WERI-Rb-1 (cell line): ENCODE results near the gene LRCH1.

Experiments
- DNase-seq: peaks from one replicate; pipeline ENCODE4 v3.0.0-alpha.2; 2020
- H3K27ac ChIP-seq: fragments of 250-450 bp; sonication (Bioruptor Pico); 2 replicates; pipeline ENCODE4 v1.5.1; 2020; ENCODE audit warnings: mild to moderate bottlenecking, moderate library complexity
- H3K27me3 ChIP-seq: fragments of 250-450 bp; sonication (Bioruptor Pico); 2 replicates; pipeline ENCODE4 v1.5.1; 2021; ENCODE audit warnings: mild to moderate bottlenecking, low read depth, moderate library complexity; ENCODE audit not compliant: insufficient read depth, severe bottlenecking
- H3K36me3 ChIP-seq: fragments of 250-450 bp; sonication (Bioruptor Pico); 2 replicates; pipeline ENCODE4 v1.5.1; 2020; ENCODE audit warnings: mild to moderate bottlenecking, moderate library complexity
- H3K4me3 ChIP-seq: 2 replicates; pipeline ENCODE4 v1.5.1; 2011; ENCODE audit warnings: low read depth, mild to moderate bottlenecking, control low read depth, low read length
- H3K9me3 ChIP-seq: fragments of 250-450 bp; sonication (Bioruptor Pico); 2 replicates; pipeline ENCODE4 v1.5.1; 2021; ENCODE audit warnings: mild to moderate bottlenecking, moderate library complexity; ENCODE audit not compliant: severe bottlenecking
- CTCF ChIP-seq: IDR thresholded peaks from 2 replicates; pipeline ENCODE4 v1.5.1; 2011; ENCODE audit warnings: low read depth, mild to moderate bottlenecking, control low read depth, inconsistent platforms, low read length

LRCH1 gene

GRCh38 chr13:46782691-46783090, 229.7 kb downstream of the LRCH1 start:
- no peak for TF ChIP-seq CTCF
- H3K36me3 ChIP-seq: peaks cover 4% of the 10 kb centered on the region

GRCh38 chr13:46783504-46783903, 230.5 kb downstream of the LRCH1 start:
- DNase-seq: no peak
- TF ChIP-seq CTCF: no peak
- no peaks in the 10 kb centered on the region for H3K27me3 ChIP-seq
- no peaks in the 10 kb centered on the region for H3K9me3 ChIP-seq
- peaks cover 4% of the 10 kb centered on the region for H3K36me3 ChIP-seq
- no peak overlapping the region for H3K27ac ChIP-seq
- H3K4me3 ChIP-seq: no peak overlapping the region

More at GRCh38 chr13:46782691-46783090, 229.7 kb downstream of the LRCH1 start:
- no peak for DNase-seq
- Histone ChIP-seq H3K9me3 (no peaks in the 10 kb centered on the region), H3K27me3 (no peaks in the 10 kb centered on the region), H3K4me3 (no peak overlapping the region), H3K27ac (no peak overlapping the region)

- Histone ChIP-seq H3K4me3 (no peak overlapping the region), H3K9me3 (no peaks in the 10 kb centered on the region), H3K27ac (peak overlapping the region; percentile 93), H3K36me3 (no peaks in the 10 kb centered on the region; the same call in 1 of the 2 replicates), H3K27me3 (no peaks in the 10 kb centered on the region)
- DNase-seq: peak; percentile 51
- peak; percentile 37; the same call in 1 of the 2 replicates for TF ChIP-seq CTCF
Measured at GRCh38 chr13:46795321-46795720, 242.4 kb downstream of the LRCH1 start.

- no peaks in the 10 kb centered on the region for H3K9me3 ChIP-seq
- no peak for DNase-seq
- TF ChIP-seq CTCF: no peak
- H3K4me3 ChIP-seq: peak overlapping the region; percentile 55
- peak overlapping the region; percentile 93 for H3K27ac ChIP-seq
- H3K36me3 ChIP-seq: no peaks in the 10 kb centered on the region
- no peaks in the 10 kb centered on the region for H3K27me3 ChIP-seq
Measured at GRCh38 chr13:46796129-46796514, 243.2 kb downstream of the LRCH1 start.

- peak within 1 kb of the TSS; percentile 55 for H3K4me3 ChIP-seq
- peak within 1 kb of the TSS; percentile 93 for H3K27ac ChIP-seq
- TF ChIP-seq CTCF: no peak
Measured at GRCh38 chr13:46796515-46797474, 243.8 kb downstream of the LRCH1 start, which contains the start of gene ESD. TSS of gene ESD (minus strand) at chr13:46797161. CDS start at chr13:46791413, 5,748 bp downstream.

More at GRCh38 chr13:46796515-46797474, 243.8 kb downstream of the LRCH1 start, which contains the start of gene ESD:
- peak; percentile 92 for DNase-seq
- Histone ChIP-seq H3K27me3 (no peaks in the 10 kb centered on the region), H3K9me3 (no peaks in the 10 kb centered on the region), H3K36me3 (no peaks in the 10 kb centered on the region)
